ENCODE results near the gene GDPD3.

- no peak for TF ChIP-seq CTCF (IDR thresholded peaks at IDR 0.05)
- TF ChIP-seq POLR2A (IDR thresholded peaks at IDR 0.05): no peak
- TF ChIP-seq POLR2AphosphoS5 (IDR thresholded peaks at IDR 0.05): no peak
These were observed 25.0 kb downstream of the GDPD3 start for GRCh38 chr16:30088237-30088831.
